OCI-LY7 (cell line): Measurements from ENCODE around the gene PRR16. TPM values are rescaled to one million over a fixed set of nuclear protein-coding genes. Genes with fewer than 3 reads are reported as not detected.

Source experiments
- BruUV-seq: library from RNA; stranded (reverse); fragments of 400-500 nt; replicated peaks from 2 replicates; lab custom pipeline; 2021; lab: Mats Ljungman, UMichigan
- CTCF ChIA-PET: fragments of 300-600 bp; sonication (Branson Sonifier 250); formaldehyde crosslinking; loops from one replicate; lab custom pipeline; 2022; ENCODE audit warnings: antibody characterized with exemption; ENCODE audit not compliant: unreplicated experiment; lab: Charles Lee
- POLR2A ChIA-PET: fragments of 300-600 bp; sonication (Branson Sonifier 250); formaldehyde crosslinking; loops from one replicate; lab custom pipeline; 2022; ENCODE audit warnings: antibody characterized with exemption; lab: Charles Lee
- DNase-seq: peaks from one replicate; pipeline ENCODE4 v3.0.0-alpha.2; 2015; ENCODE audit warnings: low spot score
- H2AFZ ChIP-seq: fragments of 200-600 bp; sonication (generic), shearing (Covaris generic); 2 replicates; pipeline ENCODE4 v1.6.1; 2014; ENCODE audit warnings: mild to moderate bottlenecking, antibody characterized with exemption, low read length, moderate library complexity
- H3K27ac ChIP-seq: fragments of 200-600 bp; sonication (generic); 2 replicates; pipeline ENCODE4 v1.5.1; 2014; ENCODE audit warnings: mixed run types, low read depth, mild to moderate bottlenecking, moderate library complexity, low read length, inconsistent platforms; ENCODE audit not compliant: poor library complexity, severe bottlenecking
- H3K36me3 ChIP-seq: fragments of 200-600 bp; sonication (generic); 2 replicates; pipeline ENCODE4 v1.6.1; 2014; ENCODE audit warnings: mild to moderate bottlenecking, antibody characterized with exemption, low read length, moderate library complexity, mixed read lengths; ENCODE audit not compliant: insufficient read depth
- H3K4me1 ChIP-seq: fragments of 200-600 bp; sonication (generic); 2 replicates; pipeline ENCODE4 v1.5.1; 2014; ENCODE audit warnings: mild to moderate bottlenecking, low read length; ENCODE audit not compliant: insufficient read depth, poor library complexity, severe bottlenecking
- H3K4me2 ChIP-seq: fragments of 200-600 bp; sonication (generic); 2 replicates; pipeline ENCODE4 v1.6.1; 2014; ENCODE audit warnings: mild to moderate bottlenecking, low read length
- H3K4me3 ChIP-seq: fragments of 200-600 bp; sonication (generic); 2 replicates; pipeline ENCODE4 v1.5.1; 2014; ENCODE audit warnings: mild to moderate bottlenecking, low read depth, low read length; ENCODE audit not compliant: poor library complexity, severe bottlenecking
- H3K79me2 ChIP-seq: fragments of 200-600 bp; sonication (generic); 2 replicates; pipeline ENCODE4 v1.6.1; 2016; ENCODE audit warnings: low read depth, mild to moderate bottlenecking, low read length, moderate library complexity, mixed read lengths; ENCODE audit not compliant: insufficient read depth
- H3K9me2 ChIP-seq: fragments of 200-600 bp; sonication (generic); 2 replicates; pipeline ENCODE4 v1.6.1; 2016; ENCODE audit warnings: mild to moderate bottlenecking, low read length, mixed read lengths; ENCODE audit not compliant: insufficient read depth
- H3K9me3 ChIP-seq: fragments of 200-600 bp; sonication (generic); 2 replicates; pipeline ENCODE4 v1.6.1; 2014; ENCODE audit warnings: mild to moderate bottlenecking, mixed run types, low read length, mixed read lengths
- H4K20me1 ChIP-seq: fragments of 200-600 bp; sonication (generic); 2 replicates; pipeline ENCODE4 v1.6.1; 2014; ENCODE audit warnings: mild to moderate bottlenecking, antibody characterized with exemption, low read length, moderate library complexity, mixed read lengths; ENCODE audit not compliant: insufficient read depth
- EZH2phosphoT487 ChIP-seq: fragments of 200-600 bp; sonication (generic); IDR thresholded peaks from 2 replicates; pipeline ENCODE4 v1.6.1; 2018; ENCODE audit warnings: low read depth, borderline replicate concordance, mild to moderate bottlenecking, mixed run types, antibody characterized with exemption, low read length, moderate library complexity, mixed read lengths
- intact Hi-C: fragments of 100-400 bp; cut with micrococcal nuclease; formaldehyde crosslinking; loops from one replicate; pipeline ENCODE4 v1.10.0; 2022; ENCODE audit not compliant: unreplicated experiment
- total RNA-seq, 2 experiments: library from RNA; depleted of rRNA in 1 of 2; stranded (reverse); fragments of >200 nt in 1 of 2; shearing (Covaris generic) in 1 of 2; gene quantifications; 2 replicates each; pipeline ENCODE4 v1.2.3, GENCODE V29; 2014 to 2022
- TF ChIP-seq, protein P1 (sequence below): fragments of 200-600 bp; sonication (generic); conservative IDR thresholded peaks from 2 replicates; pipeline ENCODE4 v1.5.1; 2014; ENCODE audit warnings: mild to moderate bottlenecking, antibody characterized with exemption, low read length, moderate library complexity, mixed read lengths

The PRR16 gene
- total RNA-seq, 2 experiments from 2014 or later: not detected

DNA sequence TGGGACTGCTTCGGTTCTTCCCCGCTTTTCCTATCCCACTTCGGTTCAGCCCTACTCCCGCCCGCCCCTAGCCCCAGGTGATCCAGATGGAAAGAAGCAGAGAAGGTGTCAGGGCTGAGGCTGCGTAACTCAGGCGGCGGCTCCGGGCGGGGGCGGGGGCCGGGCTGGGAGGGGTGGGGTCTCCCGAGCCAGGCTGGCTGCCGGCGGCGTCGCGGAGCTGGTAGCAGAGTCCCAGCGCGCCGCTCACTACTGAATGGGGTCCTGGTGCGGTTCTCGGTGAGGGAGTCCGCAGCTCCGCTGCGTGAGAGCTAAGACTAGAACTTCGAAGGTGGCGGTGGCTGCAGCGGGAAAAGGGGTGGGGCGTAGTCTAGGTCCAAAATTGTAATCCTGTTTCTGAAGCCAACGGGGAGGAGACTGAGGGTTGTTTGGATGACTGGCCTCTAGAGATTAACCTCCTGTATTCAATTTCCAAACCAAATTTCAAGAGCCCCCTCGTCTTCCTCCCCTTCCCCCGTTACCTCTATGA, 1.4 kb downstream of the PRR16 start:
- no peak overlapping the region for H3K4me2 ChIP-seq
- intact Hi-C loops: no loop called here
- no peak overlapping the region for H2AFZ ChIP-seq
- no TSS peak for BruUV-seq
- no peaks in the 10 kb centered on the region for H3K9me2 ChIP-seq
- CTCF ChIA-PET: no interaction called here
- no peaks in the 10 kb centered on the region for H3K9me3 ChIP-seq
- DNase-seq: no peak
- H3K79me2 ChIP-seq: no peaks in the 10 kb centered on the region
- no peak overlapping the region for H3K4me3 ChIP-seq
- POLR2A ChIA-PET: no interaction called here
- no peaks in the 10 kb centered on the region for H3K36me3 ChIP-seq
- TF ChIP-seq, protein P1, sequence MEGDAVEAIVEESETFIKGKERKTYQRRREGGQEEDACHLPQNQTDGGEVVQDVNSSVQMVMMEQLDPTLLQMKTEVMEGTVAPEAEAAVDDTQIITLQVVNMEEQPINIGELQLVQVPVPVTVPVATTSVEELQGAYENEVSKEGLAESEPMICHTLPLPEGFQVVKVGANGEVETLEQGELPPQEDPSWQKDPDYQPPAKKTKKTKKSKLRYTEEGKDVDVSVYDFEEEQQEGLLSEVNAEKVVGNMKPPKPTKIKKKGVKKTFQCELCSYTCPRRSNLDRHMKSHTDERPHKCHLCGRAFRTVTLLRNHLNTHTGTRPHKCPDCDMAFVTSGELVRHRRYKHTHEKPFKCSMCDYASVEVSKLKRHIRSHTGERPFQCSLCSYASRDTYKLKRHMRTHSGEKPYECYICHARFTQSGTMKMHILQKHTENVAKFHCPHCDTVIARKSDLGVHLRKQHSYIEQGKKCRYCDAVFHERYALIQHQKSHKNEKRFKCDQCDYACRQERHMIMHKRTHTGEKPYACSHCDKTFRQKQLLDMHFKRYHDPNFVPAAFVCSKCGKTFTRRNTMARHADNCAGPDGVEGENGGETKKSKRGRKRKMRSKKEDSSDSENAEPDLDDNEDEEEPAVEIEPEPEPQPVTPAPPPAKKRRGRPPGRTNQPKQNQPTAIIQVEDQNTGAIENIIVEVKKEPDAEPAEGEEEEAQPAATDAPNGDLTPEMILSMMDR: no peak
- no peak for TF ChIP-seq EZH2phosphoT487
- H3K4me1 ChIP-seq: no peaks in the 10 kb centered on the region
- H4K20me1 ChIP-seq: no peaks in the 10 kb centered on the region
- no peak overlapping the region for H3K27ac ChIP-seq

DNA sequence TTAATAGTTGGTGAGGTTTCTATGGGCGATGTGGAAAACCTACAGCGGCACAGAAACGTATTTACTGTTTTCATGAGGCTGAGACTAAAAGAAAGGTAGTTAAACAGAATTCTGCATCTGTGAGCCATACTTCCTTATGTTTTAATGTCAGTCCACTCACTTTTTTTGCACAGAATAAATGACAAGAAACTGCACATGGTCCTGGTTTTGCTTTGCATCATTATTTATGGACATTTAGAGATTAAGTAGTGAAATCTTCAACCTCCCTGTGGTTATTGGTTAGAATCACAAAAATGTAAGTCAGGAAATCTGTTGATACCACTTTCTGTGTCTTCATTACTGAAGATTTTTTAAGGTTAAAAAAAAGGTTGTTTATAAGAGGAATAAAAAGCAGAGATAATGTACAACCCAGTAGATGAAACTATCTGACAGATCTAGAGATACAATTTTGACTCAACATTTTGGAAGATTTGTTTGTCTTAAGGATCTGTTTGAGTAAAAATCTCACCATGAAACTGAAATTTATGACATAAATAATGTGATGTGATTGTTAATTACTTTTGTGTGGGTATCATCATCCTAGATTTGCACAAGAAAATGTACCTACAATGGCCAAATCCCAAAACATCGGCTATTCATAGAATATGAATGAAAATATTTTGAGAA, 2.4 kb downstream of the PRR16 start:
- H4K20me1 ChIP-seq: no peaks in the 10 kb centered on the region
- H3K9me2 ChIP-seq: no peaks in the 10 kb centered on the region
- no peaks in the 10 kb centered on the region for H3K79me2 ChIP-seq
- no peak overlapping the region for H2AFZ ChIP-seq
- H3K4me1 ChIP-seq: no peaks in the 10 kb centered on the region
- DNase-seq: no peak
- no peaks in the 10 kb centered on the region for H3K36me3 ChIP-seq
- H3K4me3 ChIP-seq: no peak overlapping the region
- H3K9me3 ChIP-seq: no peaks in the 10 kb centered on the region
- BruUV-seq: no TSS peak
- no peak for TF ChIP-seq EZH2phosphoT487
- TF ChIP-seq, protein P1: no peak
- CTCF ChIA-PET: no interaction called here
- H3K27ac ChIP-seq: no peak overlapping the region
- H3K4me2 ChIP-seq: no peak overlapping the region
- POLR2A ChIA-PET: interaction anchor here (0.7 kb wide), 1 partner anchor 96 kb away, joined by 3 read pairs; no protein-coding TSS in a partner anchor
- intact Hi-C loops: no loop called here

DNA sequence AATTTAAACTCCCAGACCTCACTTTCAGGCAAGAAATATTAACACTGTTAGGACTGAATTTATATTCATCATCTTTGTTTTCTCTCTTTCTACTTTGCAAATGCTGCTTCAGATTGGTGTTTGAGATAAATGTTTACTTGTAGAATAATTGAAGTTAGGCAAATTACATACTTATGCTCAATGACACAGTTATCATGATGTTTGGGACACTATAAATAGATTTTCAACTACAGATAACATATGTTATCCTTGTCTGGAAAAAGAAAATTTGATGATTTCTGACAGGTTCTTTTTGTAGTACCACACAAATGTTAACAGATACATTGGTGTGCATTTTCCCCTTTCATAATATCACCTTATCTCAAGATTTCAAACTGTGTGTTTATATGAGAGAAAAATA, 7.9 kb downstream of the PRR16 start:
- ChIA-PET CTCF (no interaction called here), POLR2A (interaction anchor here (0.7 kb wide), 2 partner anchors 32 to 102 kb away, joined by 3 to 4 read pairs; no protein-coding TSS in a partner anchor)
- TF ChIP-seq, protein P1: no peak
- TF ChIP-seq EZH2phosphoT487: no peak
- no peak overlapping the region for H3K4me3 ChIP-seq
- no peak for DNase-seq
- H3K9me2 ChIP-seq: no peaks in the 10 kb centered on the region
- no peaks in the 10 kb centered on the region for H3K79me2 ChIP-seq
- BruUV-seq: no TSS peak
- H2AFZ ChIP-seq: no peak overlapping the region
- no peaks in the 10 kb centered on the region for H3K9me3 ChIP-seq
- no peak overlapping the region for H3K27ac ChIP-seq
- no peaks in the 10 kb centered on the region for H3K4me1 ChIP-seq
- no peaks in the 10 kb centered on the region for H4K20me1 ChIP-seq
- no peaks in the 10 kb centered on the region for H3K36me3 ChIP-seq
- H3K4me2 ChIP-seq: no peak overlapping the region
- intact Hi-C loops: no loop called here
